HG03558 (cell line): ENCODE data around the gene TXNL4A.

Experiments used
- ATAC-seq: cut with Tn5 transposase; IDR thresholded peaks from one replicate; pipeline ENCODE4 v1.9.1; 2021; ENCODE audit warnings: moderate number of reproducible peaks; ENCODE audit not compliant: unreplicated experiment; ENCODE audit errors: extremely low read depth

Gene TXNL4A

DNA sequence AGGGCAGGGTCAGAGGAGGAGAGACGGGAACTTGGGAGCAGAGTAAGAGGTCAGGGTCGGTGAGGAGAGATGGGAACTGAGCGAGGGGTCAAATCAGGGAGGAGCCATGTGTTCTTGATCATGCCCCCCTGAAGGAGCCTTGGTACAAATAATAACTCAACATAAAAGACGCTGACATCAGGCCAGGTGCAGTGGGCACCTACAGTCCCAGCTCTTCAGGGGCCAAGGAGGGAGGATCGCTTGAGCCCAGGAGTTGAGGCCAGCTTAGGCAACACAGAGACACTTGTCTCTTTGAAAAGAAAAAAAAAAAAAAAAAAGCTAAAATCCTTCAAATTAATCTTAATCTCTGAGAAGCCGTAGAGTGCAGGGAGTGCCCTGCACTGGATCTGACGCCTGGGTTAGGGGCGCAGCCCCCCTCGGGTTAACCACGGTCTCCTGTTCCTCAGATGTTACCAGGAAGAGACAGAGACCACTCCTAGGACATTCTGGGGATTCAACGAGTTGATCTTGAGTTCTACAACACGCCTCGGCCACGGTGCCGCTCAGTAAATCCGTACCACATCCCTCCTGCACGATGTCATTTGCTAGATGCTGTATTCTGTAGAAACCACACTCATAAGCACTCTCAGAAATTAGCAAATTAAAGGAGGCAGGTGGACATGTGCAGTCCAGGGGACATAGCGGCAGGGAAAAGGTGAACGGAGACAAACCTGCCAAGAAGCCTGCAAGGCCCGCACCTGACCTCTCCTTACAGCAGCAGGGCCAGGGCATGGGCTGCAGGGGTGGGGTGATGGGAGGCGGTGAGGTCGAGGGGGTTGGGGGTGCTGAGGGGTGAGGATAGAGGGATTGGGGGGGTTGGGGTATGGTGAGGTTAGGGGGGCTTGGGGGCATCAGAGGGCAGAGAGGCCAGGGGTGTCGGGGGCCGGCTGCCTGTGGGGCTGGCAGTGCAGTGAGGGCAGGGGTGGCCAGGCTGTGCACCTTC lies 66.1 kb downstream of the TXNL4A start:
- ATAC-seq: no peak
